SU-DHL-6 (cell line): ENCODE results near the gene PCDHA5.
"Not testable (repeated sequence)": the region's sequence is repeated elsewhere in the genome, so short reads cannot be mapped to it uniquely, and the experiment has no call there.

ENCODE experiments used
- H2AFZ ChIP-seq: fragments of 200-600 bp; sonication (generic); 2 replicates; pipeline ENCODE4 v1.6.1; 2014; ENCODE audit warnings: low read depth, mild to moderate bottlenecking, moderate library complexity, mixed read lengths, antibody characterized with exemption, low read length; ENCODE audit not compliant: severe bottlenecking
- H3F3A ChIP-seq: fragments of 200-600 bp; shearing (Covaris generic); 2 replicates; pipeline ENCODE4 v1.6.0; 2016; ENCODE audit warnings: antibody characterized with exemption, mild to moderate bottlenecking; ENCODE audit not compliant: insufficient read depth
- H3K27ac ChIP-seq: fragments of 200-600 bp; sonication (generic); 2 replicates; pipeline ENCODE4 v1.5.1; 2016; ENCODE audit warnings: low read depth, mild to moderate bottlenecking, low read length, moderate library complexity, mixed read lengths
- H3K27me3 ChIP-seq: fragments of 200-600 bp; sonication (generic), shearing (Covaris generic); 2 replicates; pipeline ENCODE4 v1.6.0; 2014; ENCODE audit warnings: mild to moderate bottlenecking, low read length
- H3K36me3 ChIP-seq: fragments of 200-600 bp; sonication (generic); 2 replicates; pipeline ENCODE4 v1.6.1; 2014; ENCODE audit warnings: mild to moderate bottlenecking, low read length, mixed read lengths
- H3K4me2 ChIP-seq: fragments of 300-600, 200-600 bp; shearing (Covaris generic), sonication (generic); 2 replicates; pipeline ENCODE4 v1.6.0; 2014; ENCODE audit warnings: low read length, low read depth, mild to moderate bottlenecking; ENCODE audit not compliant: poor library complexity, severe bottlenecking
- H3K4me3 ChIP-seq: fragments of 200-600 bp; sonication (generic); 2 replicates; pipeline ENCODE4 v1.5.1; 2014; ENCODE audit warnings: antibody characterized with exemption, low read length, mild to moderate bottlenecking, mixed read lengths; ENCODE audit not compliant: insufficient read depth, poor library complexity, severe bottlenecking
- H3K79me2 ChIP-seq: fragments of 200-600 bp; sonication (generic); 2 replicates; pipeline ENCODE4 v1.6.1; 2014; ENCODE audit warnings: mild to moderate bottlenecking, low read length, moderate library complexity; ENCODE audit not compliant: insufficient read depth
- H3K9ac ChIP-seq: fragments of 200-600 bp; sonication (generic); 2 replicates; pipeline ENCODE4 v1.7.0; 2014; ENCODE audit warnings: mild to moderate bottlenecking, low read length
- H3K9me2 ChIP-seq: fragments of 200-600 bp; sonication (generic); replicated peaks from 2 replicates; pipeline ENCODE4 v1.6.1; 2014; ENCODE audit warnings: low read length; ENCODE audit not compliant: insufficient read depth
- H3K9me3 ChIP-seq: fragments of 200-600 bp; sonication (generic); 2 replicates; pipeline ENCODE4 v1.6.1; 2014; ENCODE audit warnings: low read length, mixed read lengths; ENCODE audit not compliant: insufficient read depth
- H4K20me1 ChIP-seq: fragments of 200-600 bp; sonication (generic); 2 replicates; pipeline ENCODE4 v1.6.1; 2014; ENCODE audit warnings: low read depth, mild to moderate bottlenecking, antibody characterized with exemption, low read length, moderate library complexity, mixed read lengths
- EZH2phosphoT487 ChIP-seq: fragments of 200-600 bp; sonication (generic), shearing (Covaris generic); conservative IDR thresholded peaks from 2 replicates; pipeline ENCODE4 v1.6.1; 2018; ENCODE audit warnings: mild to moderate bottlenecking, antibody characterized with exemption, low read length, moderate library complexity, mixed read lengths
- TF ChIP-seq, protein P1 (sequence below): fragments of 200-600 bp; sonication (generic); IDR thresholded peaks from one replicate; pipeline ENCODE4 v1.5.1; 2017; ENCODE audit warnings: antibody characterized with exemption, mild to moderate bottlenecking, low read length, moderate library complexity; ENCODE audit not compliant: insufficient read depth, poor library complexity, severe bottlenecking

Gene PCDHA5

DNA sequence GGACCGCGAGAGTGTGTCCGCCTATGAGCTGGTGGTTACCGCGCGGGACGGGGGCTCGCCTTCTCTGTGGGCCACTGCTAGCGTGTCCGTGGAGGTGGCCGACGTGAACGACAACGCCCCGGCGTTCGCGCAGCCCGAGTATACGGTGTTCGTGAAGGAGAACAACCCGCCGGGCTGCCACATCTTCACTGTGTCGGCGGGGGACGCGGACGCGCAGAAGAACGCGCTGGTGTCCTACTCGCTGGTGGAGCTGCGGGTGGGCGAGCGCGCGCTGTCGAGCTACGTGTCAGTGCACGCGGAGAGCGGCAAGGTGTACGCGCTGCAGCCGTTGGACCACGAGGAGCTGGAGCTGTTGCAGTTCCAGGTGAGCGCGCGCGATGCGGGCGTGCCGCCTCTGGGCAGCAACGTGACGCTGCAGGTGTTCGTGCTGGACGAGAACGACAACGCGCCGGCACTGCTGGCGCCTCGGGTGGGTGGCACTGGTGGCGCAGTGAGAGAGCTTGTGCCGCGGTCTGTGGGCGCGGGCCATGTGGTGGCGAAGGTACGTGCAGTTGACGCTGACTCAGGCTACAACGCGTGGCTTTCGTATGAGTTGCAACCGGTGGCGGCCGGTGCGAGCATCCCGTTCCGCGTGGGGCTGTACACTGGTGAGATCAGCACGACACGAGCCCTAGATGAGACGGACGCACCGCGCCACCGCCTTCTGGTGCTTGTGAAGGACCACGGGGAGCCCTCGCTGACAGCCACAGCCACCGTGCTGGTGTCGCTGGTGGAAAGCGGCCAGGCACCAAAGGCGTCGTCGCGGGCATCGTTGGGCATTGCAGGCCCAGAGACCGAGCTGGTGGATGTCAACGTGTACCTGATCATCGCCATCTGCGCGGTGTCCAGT lies 14.5 kb downstream of the PCDHA5 start:
- Histone ChIP-seq H3K27ac (no peak overlapping the region), H4K20me1 (no peaks in the 10 kb centered on the region), H3K9me3 (no peaks in the 10 kb centered on the region), H2AFZ (no peak overlapping the region), H3K79me2 (no peaks in the 10 kb centered on the region), H3K4me2 (no peak overlapping the region), H3K4me3 (no peak overlapping the region), H3K27me3 (no peaks in the 10 kb centered on the region), H3F3A (no peaks in the 10 kb centered on the region), H3K36me3 (no peaks in the 10 kb centered on the region), H3K9ac (no peak overlapping the region), H3K9me2 (no peaks in the 10 kb centered on the region)
- TF ChIP-seq, protein P1, sequence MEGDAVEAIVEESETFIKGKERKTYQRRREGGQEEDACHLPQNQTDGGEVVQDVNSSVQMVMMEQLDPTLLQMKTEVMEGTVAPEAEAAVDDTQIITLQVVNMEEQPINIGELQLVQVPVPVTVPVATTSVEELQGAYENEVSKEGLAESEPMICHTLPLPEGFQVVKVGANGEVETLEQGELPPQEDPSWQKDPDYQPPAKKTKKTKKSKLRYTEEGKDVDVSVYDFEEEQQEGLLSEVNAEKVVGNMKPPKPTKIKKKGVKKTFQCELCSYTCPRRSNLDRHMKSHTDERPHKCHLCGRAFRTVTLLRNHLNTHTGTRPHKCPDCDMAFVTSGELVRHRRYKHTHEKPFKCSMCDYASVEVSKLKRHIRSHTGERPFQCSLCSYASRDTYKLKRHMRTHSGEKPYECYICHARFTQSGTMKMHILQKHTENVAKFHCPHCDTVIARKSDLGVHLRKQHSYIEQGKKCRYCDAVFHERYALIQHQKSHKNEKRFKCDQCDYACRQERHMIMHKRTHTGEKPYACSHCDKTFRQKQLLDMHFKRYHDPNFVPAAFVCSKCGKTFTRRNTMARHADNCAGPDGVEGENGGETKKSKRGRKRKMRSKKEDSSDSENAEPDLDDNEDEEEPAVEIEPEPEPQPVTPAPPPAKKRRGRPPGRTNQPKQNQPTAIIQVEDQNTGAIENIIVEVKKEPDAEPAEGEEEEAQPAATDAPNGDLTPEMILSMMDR, result no peak

DNA sequence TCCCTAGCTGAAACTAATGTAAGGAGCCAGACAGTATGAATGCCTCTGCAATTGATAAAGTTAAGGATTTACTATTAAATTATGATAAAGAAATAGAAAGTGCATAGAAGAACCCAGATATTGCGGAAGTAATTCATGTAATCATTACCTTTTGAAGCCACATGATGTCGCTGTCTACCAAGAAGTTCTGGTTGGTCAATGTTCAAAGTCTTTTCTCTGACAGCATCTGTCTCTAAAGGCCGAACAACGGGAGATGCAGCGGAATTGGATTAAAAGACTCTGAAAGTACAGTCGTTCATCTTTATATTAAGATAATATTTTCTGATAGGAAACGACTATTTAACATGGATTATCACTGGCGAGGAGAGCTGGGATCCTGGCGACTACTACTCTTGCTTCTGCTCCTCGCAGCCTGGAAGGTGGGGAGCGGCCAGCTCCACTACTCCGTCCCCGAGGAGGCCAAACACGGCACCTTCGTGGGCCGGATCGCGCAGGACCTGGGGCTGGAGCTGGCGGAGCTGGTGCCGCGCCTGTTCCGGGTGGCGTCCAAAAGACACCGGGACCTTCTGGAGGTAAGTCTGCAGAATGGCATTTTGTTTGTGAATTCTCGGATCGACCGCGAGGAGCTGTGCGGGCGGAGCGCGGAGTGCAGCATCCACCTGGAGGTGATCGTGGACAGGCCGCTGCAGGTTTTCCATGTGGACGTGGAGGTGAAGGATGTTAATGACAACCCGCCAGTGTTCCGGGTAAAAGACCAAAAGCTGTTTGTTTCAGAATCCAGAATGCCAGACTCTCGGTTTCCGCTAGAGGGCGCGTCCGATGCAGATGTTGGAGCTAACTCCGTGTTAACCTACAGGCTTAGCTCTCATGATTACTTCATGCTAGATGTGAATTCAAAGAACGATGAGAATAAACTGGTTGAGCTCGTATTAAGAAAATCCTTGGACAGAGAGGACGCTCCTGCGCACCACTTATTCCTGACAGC lies 19.9 kb downstream of the PCDHA5 start, which contains the start of gene PCDHA8:
Gene PCDHA8, plus strand, starts transcription at position 210 of the 985 bp plus-strand sequence. Its CDS starts 135 bp downstream, at position 345.
- H3K4me3 ChIP-seq, result no peak within 1 kb of the TSS
- no peaks in the 10 kb centered on the region for H3K27me3 ChIP-seq
- no peaks in the 10 kb centered on the region for H3K79me2 ChIP-seq
- H3K9me3 ChIP-seq, result no peaks in the 10 kb centered on the region
- H3K9ac ChIP-seq, result no peak within 1 kb of the TSS
- H4K20me1 ChIP-seq, result no peaks in the 10 kb centered on the region
- no peak within 1 kb of the TSS for H3K27ac ChIP-seq
- TF ChIP-seq, protein P1, result peak; percentile 28
- TF ChIP-seq EZH2phosphoT487, result no peak
- peak within 1 kb of the TSS; percentile 31 for H3K4me2 ChIP-seq
- H2AFZ ChIP-seq, result no peak within 1 kb of the TSS
- H3K9me2 ChIP-seq, result no peaks in the 10 kb centered on the region
- no peaks in the 10 kb centered on the region for H3K36me3 ChIP-seq
- no peaks in the 10 kb centered on the region for H3F3A ChIP-seq

DNA sequence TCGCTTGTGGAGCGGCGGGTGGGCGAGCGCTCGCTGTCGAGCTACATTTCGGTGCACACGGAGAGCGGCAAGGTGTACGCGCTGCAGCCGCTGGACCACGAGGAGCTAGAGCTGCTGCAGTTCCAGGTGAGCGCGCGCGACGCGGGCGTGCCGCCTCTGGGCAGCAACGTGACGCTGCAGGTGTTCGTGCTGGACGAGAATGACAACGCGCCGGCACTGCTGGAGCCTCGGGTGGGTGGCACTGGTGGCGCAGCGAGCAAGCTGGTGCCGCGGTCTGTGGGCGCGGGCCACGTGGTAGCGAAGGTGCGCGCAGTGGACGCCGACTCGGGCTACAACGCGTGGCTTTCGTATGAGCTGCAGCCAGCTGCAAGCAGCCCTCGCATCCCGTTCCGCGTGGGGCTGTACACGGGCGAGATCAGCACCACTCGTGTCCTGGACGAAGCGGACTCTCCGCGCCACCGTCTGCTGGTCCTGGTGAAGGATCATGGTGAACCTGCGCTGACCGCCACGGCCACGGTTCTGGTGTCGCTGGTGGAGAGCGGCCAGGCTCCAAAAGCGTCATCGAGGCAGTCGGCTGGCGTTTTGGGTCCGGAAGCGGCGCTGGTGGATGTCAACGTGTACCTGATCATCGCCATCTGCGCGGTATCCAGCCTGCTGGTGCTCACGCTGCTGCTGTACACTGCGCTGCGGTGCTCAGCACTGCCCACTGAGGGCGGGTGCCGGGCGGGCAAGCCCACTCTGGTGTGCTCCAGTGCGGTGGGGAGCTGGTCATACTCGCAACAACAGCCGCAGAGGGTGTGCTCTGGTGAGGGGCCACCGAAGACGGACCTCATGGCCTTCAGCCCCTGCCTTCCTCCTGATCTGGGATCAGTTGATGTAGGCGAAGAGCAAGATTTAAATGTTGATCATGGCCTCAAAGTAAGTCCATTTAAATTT lies 21.7 kb downstream of the PCDHA5 start:
- Histone ChIP-seq H3K4me3 (no peak overlapping the region), H3K9ac (no peak overlapping the region), H3K79me2 (no peaks in the 10 kb centered on the region), H3K9me2 (no peaks in the 10 kb centered on the region), H2AFZ (no peak overlapping the region), H3K27ac (no peak overlapping the region), H3F3A (no peaks in the 10 kb centered on the region), H3K36me3 (no peaks in the 10 kb centered on the region), H4K20me1 (no peaks in the 10 kb centered on the region), H3K4me2 (no peak overlapping the region), H3K9me3 (no peaks in the 10 kb centered on the region), H3K27me3 (no peaks in the 10 kb centered on the region)
- TF ChIP-seq, protein P1, result no peak
- TF ChIP-seq EZH2phosphoT487, result no peak

DNA sequence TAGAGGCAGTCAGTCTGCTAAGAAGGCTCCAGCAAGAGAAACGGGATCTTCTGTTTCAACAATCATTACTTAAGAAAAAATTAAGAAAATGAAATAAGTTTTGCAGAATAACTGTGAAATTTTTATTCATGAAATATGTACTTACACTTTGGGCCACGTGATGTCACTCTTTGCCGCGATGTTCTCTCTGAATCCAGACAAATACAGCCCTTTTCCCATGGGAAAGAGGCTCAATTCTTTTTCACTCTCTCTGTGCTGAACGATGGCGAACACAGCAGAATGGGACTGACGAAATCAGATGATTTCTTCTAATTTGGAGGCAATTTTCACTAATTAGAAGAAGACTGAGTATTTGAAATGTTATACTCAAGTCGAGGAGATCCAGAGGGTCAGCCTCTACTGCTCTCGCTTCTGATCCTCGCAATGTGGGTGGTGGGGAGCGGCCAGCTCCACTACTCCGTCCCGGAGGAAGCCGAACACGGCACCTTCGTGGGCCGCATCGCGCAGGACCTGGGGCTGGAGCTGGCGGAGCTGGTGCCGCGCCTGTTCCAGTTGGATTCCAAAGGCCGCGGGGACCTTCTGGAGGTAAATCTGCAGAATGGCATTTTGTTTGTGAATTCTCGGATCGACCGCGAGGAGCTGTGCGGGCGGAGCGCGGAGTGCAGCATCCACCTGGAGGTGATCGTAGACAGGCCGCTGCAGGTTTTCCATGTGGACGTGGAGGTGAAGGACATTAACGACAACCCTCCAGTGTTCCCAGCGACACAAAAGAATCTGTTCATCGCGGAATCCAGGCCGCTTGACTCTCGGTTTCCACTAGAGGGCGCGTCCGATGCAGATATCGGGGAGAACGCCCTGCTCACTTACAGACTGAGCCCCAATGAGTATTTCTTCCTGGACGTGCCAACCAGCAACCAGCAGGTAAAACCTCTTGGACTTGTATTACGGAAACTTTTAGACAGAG lies 27.0 kb downstream of the PCDHA5 start, which contains the start of gene PCDHA9:
Gene PCDHA9, plus strand, starts transcription at position 244 of the 964 bp plus-strand sequence. Its CDS starts 114 bp downstream, at position 358.
- not testable (repeated sequence) for H3K36me3 ChIP-seq, H4K20me1 ChIP-seq, H3K9me2 ChIP-seq, H3K9me3 ChIP-seq, H3K9ac ChIP-seq, H3K4me2 ChIP-seq, H3K27me3 ChIP-seq, H3K79me2 ChIP-seq, H3K27ac ChIP-seq, H3K4me3 ChIP-seq, H2AFZ ChIP-seq, H3F3A ChIP-seq
